ENCODE results near the gene SYNE3.
A peak's percentile ranks its signal among the peaks of the same experiment; 100 is the strongest.
"Not testable (repeated sequence)": the region's sequence is repeated elsewhere in the genome, so short reads cannot be mapped to it uniquely, and the experiment has no call there.

The SYNE3 gene

GRCh38 chr14:95510344-95510743, 6.1 kb downstream of the SYNE3 start:
- DNase-seq; intact Hi-C loops (cut with DNase I): not testable (repeated sequence)

- no peak for DNase-seq
- intact Hi-C loops (cut with DNase I): no loop called here
These were observed 7.0 kb downstream of the SYNE3 start for GRCh38 chr14:95509495-95509894.

GRCh38 chr14:95508377-95508776, 8.1 kb downstream of the SYNE3 start:
- intact Hi-C loops (cut with DNase I): no loop called here
- DNase-seq: no peak

- intact Hi-C loops (cut with DNase I): no loop called here
- DNase-seq: peak in 2 of 10 donors; percentile 10 to 11
These were observed 8.7 kb downstream of the SYNE3 start for GRCh38 chr14:95507701-95508103.

- peak in 3 of 10 donors; percentile 34 to 86 (median 34) for DNase-seq
- intact Hi-C loops (cut with DNase I): no loop called here
These were observed 9.3 kb downstream of the SYNE3 start for GRCh38 chr14:95507174-95507573.

GRCh38 chr14:95505030-95505589, 11.3 kb downstream of the SYNE3 start:
- intact Hi-C loops (cut with DNase I): no loop called here

GRCh38 chr14:95504135-95505029, 12.1 kb downstream of the SYNE3 start:
- intact Hi-C loops (cut with DNase I): loop anchor here (5.0 kb wide), 1 partner anchor 47 kb away; no protein-coding TSS in a partner anchor
- no peak for DNase-seq

More at GRCh38 chr14:95505030-95505589, 11.3 kb downstream of the SYNE3 start:
- no peak for DNase-seq

- DNase-seq: no peak
- intact Hi-C loops (cut with DNase I): loop anchor here (5.0 kb wide), 1 partner anchor 46 kb away; no protein-coding TSS in a partner anchor
These were observed 12.9 kb downstream of the SYNE3 start for GRCh38 chr14:95503365-95504134.

- intact Hi-C loops (cut with DNase I): loop anchor here (5.0 kb wide), 1 partner anchor 45 kb away; no protein-coding TSS in a partner anchor
These were observed 14.0 kb downstream of the SYNE3 start for GRCh38 chr14:95502381-95502950.

GRCh38 chr14:95500772-95501401, 15.6 kb downstream of the SYNE3 start:
- intact Hi-C loops (cut with DNase I): loop anchor here (5.0 kb wide), 1 partner anchor 44 kb away; no protein-coding TSS in a partner anchor
- peak in 5 of 10 donors; percentile 52 to 90 (median 62) for DNase-seq

More at GRCh38 chr14:95502381-95502950, 14.0 kb downstream of the SYNE3 start:
- DNase-seq: no peak

- peak; percentile 62 to 97 (median 76) for DNase-seq
- intact Hi-C loops (cut with DNase I): loop anchor here (5.0 kb wide), 1 partner anchor 43 kb away; no protein-coding TSS in a partner anchor
These were observed 16.2 kb downstream of the SYNE3 start for GRCh38 chr14:95500201-95500681.

- no peak for DNase-seq
- intact Hi-C loops (cut with DNase I): no loop called here
These were observed 17.1 kb downstream of the SYNE3 start for GRCh38 chr14:95499354-95499750.

GRCh38 chr14:95498622-95499353, 17.7 kb downstream of the SYNE3 start:
- intact Hi-C loops (cut with DNase I): no loop called here
- peak in 4 of 10 donors; percentile 56 to 84 (median 72) for DNase-seq

GRCh38 chr14:95497561-95498011, 18.9 kb downstream of the SYNE3 start:
- peak in 2 of 10 donors; percentile 16 to 40 for DNase-seq
- intact Hi-C loops (cut with DNase I): no loop called here

GRCh38 chr14:95496690-95497259, 19.7 kb downstream of the SYNE3 start:
- DNase-seq: peak in 4 of 10 donors; percentile 36 to 86 (median 75)
- intact Hi-C loops (cut with DNase I): no loop called here

- intact Hi-C loops (cut with DNase I): no loop called here
- peak in 2 of 10 donors; percentile 3 for DNase-seq
These were observed 20.3 kb downstream of the SYNE3 start for GRCh38 chr14:95496111-95496681.

GRCh38 chr14:95495538-95496025, 20.9 kb downstream of the SYNE3 start:
- intact Hi-C loops (cut with DNase I): no loop called here
- peak in 3 of 10 donors; percentile 40 to 70 (median 70) for DNase-seq

GRCh38 chr14:95495076-95495475, 21.4 kb downstream of the SYNE3 start:
- intact Hi-C loops (cut with DNase I): no loop called here
- peak in 3 of 10 donors; percentile 55 to 82 (median 59) for DNase-seq
